ENCODE results near the gene POC1A.
"Not testable (repeated sequence)": the region's sequence is repeated elsewhere in the genome, so short reads cannot be mapped to it uniquely, and the experiment has no call there.

POC1A gene

DNA sequence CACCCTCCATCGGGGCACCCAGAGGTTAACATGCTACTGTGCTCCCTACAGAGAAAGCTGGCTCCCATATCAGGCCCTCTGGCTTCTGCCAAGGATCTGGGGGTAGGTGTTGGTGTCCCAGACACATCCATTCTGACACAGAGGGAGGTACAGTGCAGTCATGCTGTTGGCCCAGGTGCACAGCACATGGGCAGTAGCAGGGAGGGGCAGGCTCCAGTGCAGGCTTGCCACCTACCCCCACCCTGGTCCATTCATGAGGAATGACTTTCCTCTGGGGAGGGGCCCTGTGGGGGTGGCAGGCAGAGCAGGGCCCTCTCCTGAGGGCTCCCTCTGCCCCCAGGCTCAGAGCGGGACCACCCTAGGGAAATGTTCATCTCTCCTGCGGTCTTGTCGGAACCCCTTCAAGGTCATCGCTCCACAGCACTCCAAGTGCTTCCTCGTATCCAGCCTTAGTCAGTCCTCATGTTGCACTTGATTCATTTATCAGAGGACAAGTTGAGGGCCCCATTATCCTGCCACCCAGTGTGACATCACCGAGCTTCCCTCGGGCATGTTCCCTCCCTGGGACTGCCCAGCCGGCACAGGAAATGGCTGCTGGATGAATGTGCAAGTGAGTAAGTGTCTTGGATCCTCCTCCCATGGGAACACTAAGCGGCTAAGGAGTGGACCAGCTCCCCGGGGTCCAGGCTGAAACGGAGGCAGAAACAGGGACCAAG lies 107.9 kb downstream of the POC1A start:
- no peak overlapping the region for H3K4me3 ChIP-seq (ENCODE audit: low read length)
- H3K27me3 ChIP-seq (ENCODE audit: control insufficient read depth, insufficient read depth, low read length): no peaks in the 10 kb centered on the region
- H3K9ac ChIP-seq (ENCODE audit: low read length): no peak overlapping the region
- peaks cover 8% of the 10 kb centered on the region for H3K36me3 ChIP-seq (ENCODE audit: control insufficient read depth, insufficient read depth, low read length)
- no peaks in the 10 kb centered on the region for H3K4me1 ChIP-seq (ENCODE audit: control insufficient read depth, insufficient read depth, low read length)
- H3K27ac ChIP-seq (ENCODE audit: low read depth, low read length): no peak overlapping the region

DNA sequence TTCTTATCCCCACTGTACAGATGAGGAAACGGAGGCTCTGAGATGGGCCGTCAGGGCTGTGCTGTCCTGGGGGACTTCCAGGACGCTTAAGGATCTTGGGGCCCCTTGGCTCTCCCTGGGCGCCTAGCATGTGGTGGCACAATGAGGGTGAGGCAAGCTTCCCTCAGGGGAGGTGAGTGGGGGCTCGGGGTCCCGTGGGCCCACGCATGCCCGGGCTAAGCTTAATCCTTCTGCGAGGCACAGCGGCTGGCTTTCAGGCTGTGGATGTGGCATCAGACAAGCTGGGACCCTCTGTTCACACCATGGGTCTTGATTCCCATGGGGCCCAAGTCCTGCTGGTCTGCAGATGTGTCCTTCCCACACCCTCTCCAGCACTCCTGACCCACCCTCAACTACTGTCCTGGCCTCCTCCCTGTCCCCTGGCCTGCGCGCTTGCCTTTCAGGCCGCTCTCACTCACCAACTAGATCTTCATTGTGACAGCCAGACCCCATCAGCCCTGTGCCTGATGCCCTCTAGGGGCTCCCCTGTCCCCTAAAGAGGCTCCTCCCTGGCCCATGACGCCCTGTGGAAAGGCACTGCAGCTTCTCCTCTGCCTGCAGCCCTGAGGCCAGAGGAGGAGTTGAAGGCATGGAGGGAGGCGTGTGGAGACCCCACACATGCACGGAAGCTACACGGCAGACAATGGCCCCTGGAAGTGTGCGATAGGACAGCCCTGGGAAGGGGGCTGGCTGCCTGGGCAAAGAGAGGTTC lies 109.2 kb downstream of the POC1A start:
- Histone ChIP-seq H3K27ac (ENCODE audit: low read depth, low read length) (no peak overlapping the region), H3K9ac (ENCODE audit: low read length) (no peak overlapping the region), H3K27me3 (ENCODE audit: control insufficient read depth, insufficient read depth, low read length) (no peaks in the 10 kb centered on the region), H3K36me3 (ENCODE audit: control insufficient read depth, insufficient read depth, low read length) (peaks cover 8% of the 10 kb centered on the region), H3K4me3 (ENCODE audit: low read length) (no peak overlapping the region), H3K4me1 (ENCODE audit: control insufficient read depth, insufficient read depth, low read length) (no peaks in the 10 kb centered on the region)

DNA sequence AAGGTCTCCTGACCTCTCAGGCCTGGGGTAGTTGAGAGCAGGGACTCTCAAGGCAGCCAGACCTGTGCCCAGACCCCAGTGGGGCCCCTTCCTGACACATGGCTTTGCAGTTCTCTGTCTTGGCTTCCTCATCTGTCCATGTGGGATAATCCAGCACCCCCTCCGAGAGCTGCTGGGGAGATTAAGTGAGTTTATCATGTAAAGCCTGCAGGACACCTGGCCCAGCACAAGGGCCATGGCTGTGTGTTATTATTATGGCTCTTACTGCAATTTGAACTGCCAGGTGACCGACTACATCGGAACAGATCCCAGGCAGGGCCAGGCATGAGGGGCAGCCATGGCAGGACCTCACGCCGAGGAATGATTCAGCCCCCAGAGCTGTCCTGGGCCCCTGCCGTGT lies 110.5 kb downstream of the POC1A start:
- Histone ChIP-seq H3K36me3 (ENCODE audit: control insufficient read depth, insufficient read depth, low read length) (no peaks in the 10 kb centered on the region), H3K27me3 (ENCODE audit: control insufficient read depth, insufficient read depth, low read length) (no peaks in the 10 kb centered on the region), H3K9ac (ENCODE audit: low read length) (no peak overlapping the region), H3K4me3 (ENCODE audit: low read length) (no peak overlapping the region), H3K27ac (ENCODE audit: low read depth, low read length) (no peak overlapping the region), H3K4me1 (ENCODE audit: control insufficient read depth, insufficient read depth, low read length) (no peaks in the 10 kb centered on the region)

DNA sequence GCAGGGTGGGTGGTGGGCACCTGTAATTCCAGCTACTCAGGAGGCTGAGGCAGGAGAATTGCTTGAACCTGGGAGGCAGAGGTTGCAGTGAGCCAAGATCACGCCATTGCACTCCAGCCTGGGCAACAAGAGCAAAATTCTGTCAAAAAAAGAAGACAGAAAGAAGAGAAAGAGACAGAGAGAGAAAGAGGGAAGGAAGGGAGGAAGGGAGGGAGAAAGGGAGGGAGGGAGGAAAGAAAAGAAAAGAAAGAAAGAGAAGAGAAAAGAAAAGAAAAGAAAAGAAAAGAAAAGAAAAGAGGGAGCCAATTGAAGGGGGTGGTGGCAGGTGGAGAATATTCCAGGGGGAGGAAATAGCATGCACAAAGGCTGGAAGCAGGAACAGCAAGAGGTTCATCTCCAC lies 111.2 kb downstream of the POC1A start:
- not testable (repeated sequence) for H3K36me3 ChIP-seq (ENCODE audit: control insufficient read depth, insufficient read depth, low read length); H3K9ac ChIP-seq (ENCODE audit: low read length); H3K4me3 ChIP-seq (ENCODE audit: low read length); H3K27ac ChIP-seq (ENCODE audit: low read depth, low read length); H3K27me3 ChIP-seq (ENCODE audit: control insufficient read depth, insufficient read depth, low read length); H3K4me1 ChIP-seq (ENCODE audit: control insufficient read depth, insufficient read depth, low read length)

DNA sequence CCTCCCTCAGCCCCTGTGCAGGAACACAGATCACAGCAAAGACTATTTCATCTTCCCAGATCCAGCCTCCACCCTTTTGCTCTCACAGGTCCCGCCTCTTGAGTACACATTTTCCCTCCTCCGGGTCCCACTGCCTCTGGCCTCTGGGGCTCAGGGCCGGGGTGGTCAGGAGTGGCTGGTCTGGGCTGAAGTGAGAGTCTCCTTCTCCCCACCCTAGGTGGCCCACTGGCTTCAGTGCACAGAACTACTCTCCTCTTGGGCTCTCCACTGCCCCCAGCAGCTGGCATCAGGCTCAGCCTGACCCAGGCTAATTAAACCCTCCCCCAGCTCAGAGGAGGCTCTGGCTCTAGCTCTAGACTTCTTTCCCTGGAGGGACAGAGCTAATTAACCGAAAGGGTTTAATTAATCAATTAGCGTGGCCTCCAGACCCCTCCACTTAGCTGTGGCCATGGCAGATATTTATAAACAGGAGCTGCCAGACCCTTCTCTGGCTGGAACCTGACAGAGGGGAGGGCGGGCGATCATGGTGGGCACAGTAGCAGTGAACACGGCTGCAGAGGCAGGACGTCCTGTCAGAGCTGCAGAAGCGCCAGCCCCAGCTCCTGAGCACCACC lies 113.0 kb downstream of the POC1A start:
- H3K36me3 ChIP-seq (ENCODE audit: control insufficient read depth, insufficient read depth, low read length): no peaks in the 10 kb centered on the region
- no peaks in the 10 kb centered on the region for H3K4me1 ChIP-seq (ENCODE audit: control insufficient read depth, insufficient read depth, low read length)
- no peak overlapping the region for H3K9ac ChIP-seq (ENCODE audit: low read length)
- no peaks in the 10 kb centered on the region for H3K27me3 ChIP-seq (ENCODE audit: control insufficient read depth, insufficient read depth, low read length)
- no peak overlapping the region for H3K4me3 ChIP-seq (ENCODE audit: low read length)
- H3K27ac ChIP-seq (ENCODE audit: low read depth, low read length): no peak overlapping the region

DNA sequence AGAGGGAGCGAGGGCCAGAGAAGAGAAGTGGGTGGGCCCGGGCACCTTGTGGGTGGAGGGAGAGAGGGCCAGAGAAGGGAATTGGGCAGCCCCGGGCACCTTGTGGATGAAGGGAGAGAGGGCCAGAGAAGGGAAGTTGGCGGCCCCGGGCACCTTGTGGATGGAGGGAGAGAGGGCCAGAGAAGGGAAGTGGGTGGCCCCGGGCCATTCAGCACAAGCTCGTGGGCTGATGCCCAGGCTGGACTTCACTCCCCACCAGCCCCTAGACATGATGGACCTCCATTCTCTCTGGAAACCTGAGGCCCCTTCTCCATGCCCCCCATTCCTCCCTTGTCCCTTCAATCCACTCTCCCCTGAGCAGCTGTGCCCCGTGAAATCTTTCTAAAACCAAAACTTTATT lies 113.6 kb downstream of the POC1A start:
- Histone ChIP-seq H3K9ac (ENCODE audit: low read length) (no peak overlapping the region), H3K36me3 (ENCODE audit: control insufficient read depth, insufficient read depth, low read length) (no peaks in the 10 kb centered on the region), H3K4me3 (ENCODE audit: low read length) (no peak overlapping the region), H3K27me3 (ENCODE audit: control insufficient read depth, insufficient read depth, low read length) (no peaks in the 10 kb centered on the region), H3K27ac (ENCODE audit: low read depth, low read length) (no peak overlapping the region), H3K4me1 (ENCODE audit: control insufficient read depth, insufficient read depth, low read length) (no peaks in the 10 kb centered on the region)

DNA sequence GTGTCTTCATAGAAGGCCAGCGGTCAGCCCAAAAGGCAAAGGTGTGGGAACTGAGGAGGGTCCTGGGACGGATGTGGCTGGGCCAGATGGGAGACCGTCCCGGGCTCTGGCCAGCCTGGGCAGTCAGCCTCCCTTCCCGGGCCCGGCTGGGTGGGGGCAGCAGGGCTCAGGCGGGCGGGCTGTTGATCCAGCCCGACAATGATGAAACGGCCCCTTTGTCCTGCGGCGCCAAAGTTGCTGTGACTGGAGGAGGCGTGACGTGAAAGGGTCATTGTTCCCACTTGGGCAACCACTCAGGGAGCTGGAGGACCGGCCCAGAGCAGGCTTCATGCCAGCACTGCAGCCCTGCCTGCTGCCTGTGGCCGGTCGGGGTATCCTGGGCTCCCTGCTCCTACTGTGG lies 114.4 kb downstream of the POC1A start:
- H3K9ac ChIP-seq (ENCODE audit: low read length): no peak overlapping the region
- no peaks in the 10 kb centered on the region for H3K27me3 ChIP-seq (ENCODE audit: control insufficient read depth, insufficient read depth, low read length)
- H3K4me1 ChIP-seq (ENCODE audit: control insufficient read depth, insufficient read depth, low read length): no peaks in the 10 kb centered on the region
- H3K4me3 ChIP-seq (ENCODE audit: low read length): no peak overlapping the region
- no peaks in the 10 kb centered on the region for H3K36me3 ChIP-seq (ENCODE audit: control insufficient read depth, insufficient read depth, low read length)
- H3K27ac ChIP-seq (ENCODE audit: low read depth, low read length): no peak overlapping the region

DNA sequence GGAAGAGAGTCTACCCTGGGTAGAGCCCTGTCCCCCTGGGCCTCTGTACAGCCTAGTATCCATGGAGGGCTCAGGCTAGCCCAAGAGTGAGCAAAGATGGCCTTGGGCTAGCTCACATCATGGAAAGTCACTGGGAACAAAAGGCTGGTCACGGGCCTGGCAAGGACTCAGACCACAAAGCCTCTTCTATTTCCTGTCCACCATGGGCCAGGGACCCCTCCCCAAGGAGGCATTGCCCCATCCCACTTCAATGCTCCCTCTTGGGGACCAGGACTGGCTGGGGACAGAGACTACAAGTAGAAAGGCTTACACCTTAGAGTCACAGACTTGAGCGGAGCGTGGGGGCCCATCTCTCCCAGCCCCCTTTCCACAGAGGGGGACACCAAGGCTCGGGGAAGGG lies 114.8 kb downstream of the POC1A start:
- no peak overlapping the region for H3K9ac ChIP-seq (ENCODE audit: low read length)
- no peak overlapping the region for H3K27ac ChIP-seq (ENCODE audit: low read depth, low read length)

DNA sequence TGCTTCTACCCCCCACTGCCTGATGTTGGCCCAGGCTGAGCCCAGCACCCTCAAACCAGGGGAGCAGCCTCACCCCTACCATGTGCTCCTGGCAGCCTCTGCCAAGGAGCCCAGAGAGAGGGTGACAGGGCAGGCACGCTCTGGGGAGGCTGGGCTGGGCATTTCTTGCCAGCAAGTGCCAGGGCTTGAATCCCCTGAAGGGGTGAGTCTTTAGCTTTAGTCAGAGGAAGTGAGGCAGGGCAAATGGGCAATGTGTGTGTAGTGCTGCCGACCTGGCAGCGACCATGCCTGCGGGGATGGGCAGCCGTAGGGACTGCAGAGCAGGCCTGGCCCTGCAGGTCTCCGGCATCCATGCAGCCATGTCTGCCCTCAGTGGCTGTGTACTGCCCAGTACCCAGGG lies 116.0 kb downstream of the POC1A start:
- Histone ChIP-seq H3K36me3 (ENCODE audit: control insufficient read depth, insufficient read depth, low read length) (no peaks in the 10 kb centered on the region), H3K27ac (ENCODE audit: low read depth, low read length) (no peak overlapping the region), H3K4me1 (ENCODE audit: control insufficient read depth, insufficient read depth, low read length) (no peaks in the 10 kb centered on the region), H3K4me3 (ENCODE audit: low read length) (no peak overlapping the region), H3K27me3 (ENCODE audit: control insufficient read depth, insufficient read depth, low read length) (no peaks in the 10 kb centered on the region), H3K9ac (ENCODE audit: low read length) (no peak overlapping the region)

More for the DNA sequence above, 114.8 kb downstream of the POC1A start:
- Histone ChIP-seq H3K4me3 (ENCODE audit: low read length) (no peak overlapping the region), H3K4me1 (ENCODE audit: control insufficient read depth, insufficient read depth, low read length) (no peaks in the 10 kb centered on the region), H3K27me3 (ENCODE audit: control insufficient read depth, insufficient read depth, low read length) (no peaks in the 10 kb centered on the region), H3K36me3 (ENCODE audit: control insufficient read depth, insufficient read depth, low read length) (no peaks in the 10 kb centered on the region)

DNA sequence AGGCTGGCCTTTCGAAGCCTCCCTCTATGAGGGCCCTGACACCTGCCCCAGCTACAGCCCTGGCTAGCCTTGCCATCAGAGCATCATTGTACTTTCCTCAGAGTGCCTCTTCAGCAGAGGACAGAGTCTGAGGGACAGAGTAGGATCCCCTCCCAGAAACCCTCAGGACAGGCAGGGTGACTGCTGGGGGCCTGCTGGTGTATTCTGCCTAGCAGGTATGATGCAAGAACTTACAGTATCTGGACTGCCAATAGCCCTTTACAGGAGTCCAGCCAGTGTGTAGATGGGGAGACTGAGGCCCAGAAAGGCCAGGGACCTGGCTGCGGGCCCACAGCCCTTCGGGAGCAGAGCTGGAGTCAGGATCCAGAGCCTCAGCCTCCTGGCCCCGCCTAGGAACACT lies 116.9 kb downstream of the POC1A start:
- H3K36me3 ChIP-seq (ENCODE audit: control insufficient read depth, insufficient read depth, low read length): no peaks in the 10 kb centered on the region
- no peak overlapping the region for H3K4me3 ChIP-seq (ENCODE audit: low read length)
- no peaks in the 10 kb centered on the region for H3K4me1 ChIP-seq (ENCODE audit: control insufficient read depth, insufficient read depth, low read length)
- H3K9ac ChIP-seq (ENCODE audit: low read length): no peak overlapping the region
- H3K27me3 ChIP-seq (ENCODE audit: control insufficient read depth, insufficient read depth, low read length): no peaks in the 10 kb centered on the region
- H3K27ac ChIP-seq (ENCODE audit: low read depth, low read length): no peak overlapping the region

DNA sequence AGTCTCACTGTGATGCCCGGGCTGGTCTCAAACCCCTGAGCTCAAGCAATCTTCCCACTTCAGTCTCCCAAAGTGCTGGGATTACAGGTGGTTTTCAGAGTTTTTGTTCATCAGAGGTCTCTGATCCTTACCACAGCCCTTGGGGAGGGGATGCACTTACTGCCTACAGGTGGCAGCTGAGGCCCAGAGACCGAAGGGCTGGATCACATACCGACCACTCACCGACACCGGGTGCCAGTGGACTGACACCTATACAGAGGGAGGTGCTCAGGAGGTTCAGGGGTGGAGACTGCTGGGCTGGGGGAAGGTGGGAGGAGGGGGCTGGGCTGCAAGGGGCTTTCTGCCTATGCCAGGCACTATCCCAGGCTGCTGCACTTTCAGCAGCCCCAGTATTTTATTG lies 117.4 kb downstream of the POC1A start:
- Histone ChIP-seq H3K4me3 (ENCODE audit: low read length) (no peak overlapping the region), H3K4me1 (ENCODE audit: control insufficient read depth, insufficient read depth, low read length) (no peaks in the 10 kb centered on the region), H3K27ac (ENCODE audit: low read depth, low read length) (no peak overlapping the region), H3K36me3 (ENCODE audit: control insufficient read depth, insufficient read depth, low read length) (no peaks in the 10 kb centered on the region), H3K9ac (ENCODE audit: low read length) (no peak overlapping the region), H3K27me3 (ENCODE audit: control insufficient read depth, insufficient read depth, low read length) (no peaks in the 10 kb centered on the region)

DNA sequence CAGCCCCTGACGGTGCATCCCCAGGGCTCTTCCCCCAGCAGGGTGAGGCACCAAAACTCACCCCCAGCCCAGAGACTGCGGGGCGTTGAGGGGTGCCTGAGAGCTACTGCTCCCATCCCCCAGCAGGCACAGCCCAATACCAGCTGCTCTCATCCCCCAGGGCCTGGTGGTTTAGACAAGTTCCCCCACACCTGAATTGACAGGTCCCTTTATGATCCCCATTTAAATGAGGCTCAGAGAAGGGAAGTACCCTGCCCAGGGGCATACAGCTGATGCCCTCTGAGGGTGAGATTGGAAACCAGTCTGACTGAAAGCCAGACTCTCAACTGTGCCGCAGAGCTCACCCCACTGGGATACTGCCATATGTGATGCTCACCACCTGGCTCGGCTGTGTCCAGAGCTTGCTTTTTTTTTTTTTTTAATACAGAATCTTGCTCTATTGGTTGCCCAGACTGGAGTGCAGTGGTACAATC lies 118.0 kb downstream of the POC1A start:
- H3K9ac ChIP-seq (ENCODE audit: low read length): no peak overlapping the region

More for the DNA sequence above, 118.0 kb downstream of the POC1A start:
- H3K27ac ChIP-seq (ENCODE audit: low read depth, low read length): no peak overlapping the region
- no peaks in the 10 kb centered on the region for H3K4me1 ChIP-seq (ENCODE audit: control insufficient read depth, insufficient read depth, low read length)
- no peaks in the 10 kb centered on the region for H3K36me3 ChIP-seq (ENCODE audit: control insufficient read depth, insufficient read depth, low read length)
- H3K27me3 ChIP-seq (ENCODE audit: control insufficient read depth, insufficient read depth, low read length): no peaks in the 10 kb centered on the region
- no peak overlapping the region for H3K4me3 ChIP-seq (ENCODE audit: low read length)
